ENCODE measurements around the gene URB1.
A peak's percentile ranks its signal among the peaks of the same experiment; 100 is the strongest.
"Not testable (repeated sequence)": the region's sequence is repeated elsewhere in the genome, so short reads cannot be mapped to it uniquely, and the experiment has no call there.

URB1 gene

GRCh38 chr21:32392880-32393676 lies at the start of gene URB1:
Gene URB1, minus strand, starts transcription at chr21:32393012. Its CDS starts 102 bp downstream, at chr21:32392910.
- peak; percentile 90 to 91 for DNase-seq (ENCODE audit: low read depth in 2 of 2)

- no peak for DNase-seq (ENCODE audit: low read depth in 2 of 2)
Observed at GRCh38 chr21:32437729-32438128, 44.9 kb upstream of the URB1 start.

GRCh38 chr21:32432982-32433660 lies 40.3 kb upstream of the URB1 start:
- not testable (repeated sequence) for DNase-seq (ENCODE audit: low read depth in 2 of 2)

- DNase-seq (ENCODE audit: low read depth in 2 of 2), result no peak
Observed at GRCh38 chr21:32427958-32428623, 35.3 kb upstream of the URB1 start.

GRCh38 chr21:32426592-32427051 lies 33.8 kb upstream of the URB1 start:
- DNase-seq (ENCODE audit: low read depth in 2 of 2), result no peak

- DNase-seq (ENCODE audit: low read depth in 2 of 2), result no peak
Observed at GRCh38 chr21:32426066-32426465, 33.3 kb upstream of the URB1 start.

- no peak for DNase-seq (ENCODE audit: low read depth in 2 of 2)
Observed at GRCh38 chr21:32425628-32426027, 32.8 kb upstream of the URB1 start.

GRCh38 chr21:32424674-32425073 lies 31.9 kb upstream of the URB1 start:
- DNase-seq (ENCODE audit: low read depth in 2 of 2), result no peak

- no peak for DNase-seq (ENCODE audit: low read depth in 2 of 2)
Observed at GRCh38 chr21:32424191-32424535, 31.4 kb upstream of the URB1 start.

- DNase-seq (ENCODE audit: low read depth in 2 of 2), result no peak
Observed at GRCh38 chr21:32423320-32424190, 30.7 kb upstream of the URB1 start.

GRCh38 chr21:32422064-32422463 lies 29.3 kb upstream of the URB1 start:
- DNase-seq (ENCODE audit: low read depth in 2 of 2), result no peak

GRCh38 chr21:32418146-32418545 lies 25.3 kb upstream of the URB1 start:
- DNase-seq (ENCODE audit: low read depth in 2 of 2), result no peak

GRCh38 chr21:32415451-32416398 lies 22.9 kb upstream of the URB1 start:
- DNase-seq (ENCODE audit: low read depth in 2 of 2), result no peak

- no peak for DNase-seq (ENCODE audit: low read depth in 2 of 2)
Observed at GRCh38 chr21:32414579-32415358, 22.0 kb upstream of the URB1 start.

- no peak for DNase-seq (ENCODE audit: low read depth in 2 of 2)
Observed at GRCh38 chr21:32413697-32414578, 21.1 kb upstream of the URB1 start.

GRCh38 chr21:32413015-32413504 lies 20.2 kb upstream of the URB1 start:
- peak in 1 of 2 donors; percentile 15 for DNase-seq (ENCODE audit: low read depth in 2 of 2)

- DNase-seq (ENCODE audit: low read depth in 2 of 2), result peak; percentile 46 to 52
Observed at GRCh38 chr21:32412162-32413014, 19.6 kb upstream of the URB1 start, which contains the start of gene EVA1C. Gene EVA1C, plus strand, starts transcription at chr21:32412706. Its CDS starts 148 bp downstream, at chr21:32412854.

Data from stimulated activated CD8-positive, alpha-beta memory T cell treated with anti-CD3 and anti-CD28 coated beads, Interleukin-2, amount 100 ng/mL, for 1 hour (primary cell).